K562 (cell line): ENCODE data around the gene NAIF1. TPM values are rescaled to one million over a fixed set of nuclear protein-coding genes. Genes with fewer than 3 reads are reported as not detected.

Experiments
- BCL6 ChIP-seq: fragments of 250-450 bp; sonication (Bioruptor Pico); IDR thresholded peaks from 2 replicates; pipeline ENCODE4 v1.4.0; 2020
- ETS1 ChIP-seq: conservative IDR thresholded peaks from 2 replicates; pipeline ENCODE4 v1.6.1; 2011; ENCODE audit warnings: low read depth, mild to moderate bottlenecking, low read length; ENCODE audit not compliant: control insufficient read depth
- SMARCA5 ChIP-seq: fragments of 450-650 bp; IDR thresholded peaks from 2 replicates; pipeline ENCODE4 v1.6.1; 2016
- SRSF9 ChIP-seq: fragments of 200-400 bp; formaldehyde crosslinking; IDR thresholded peaks from 2 replicates; pipeline ENCODE4 v1.6.1; 2017; ENCODE audit warnings: low read depth, low read length, borderline replicate concordance
- ZBTB33 ChIP-seq: sonication (generic); formaldehyde crosslinking; IDR thresholded peaks from 2 replicates; pipeline ENCODE4 v1.8.1; 2023; ENCODE audit warnings: mild to moderate bottlenecking, missing genetic modification reagents
- ZNF124 ChIP-seq: sonication (generic); formaldehyde crosslinking; IDR thresholded peaks from 2 replicates; pipeline ENCODE4 v1.8.1; 2022; ENCODE audit warnings: missing genetic modification reagents
- polyA plus RNA-seq, 8 experiments: library from polyadenylated mRNA; depleted of rRNA in 4 of 8; stranded (reverse) in 5 of 8; unstranded in 3 of 8; fragments of >200 nt; fragmentation: Nextera tagmentation in 2 of 8; fragmentation: Illumina TruSeq in 1 of 8; extraction: Ambion mirVana in 2 of 8; extraction: Trizol in 1 of 8; gene quantifications; 2 replicates each; pipeline versions ENCODE4 v1.2.1 to v1.2.3, GENCODE V29; 2011 to 2014; ENCODE audit warnings: inconsistent platforms in 1 of 8, missing spikeins in 1 of 8
- total RNA-seq, 7 experiments: library from RNA; depleted of rRNA in 6 of 7; stranded (reverse); fragments of >200 nt in 6 of 7; fragmentation: Illumina TruSeq in 2 of 7; extraction: Trizol in 2 of 7; gene quantifications; 2 replicates each; pipeline versions ENCODE4 v1.2.1 to v1.2.3, GENCODE V29; 2011 to 2021; ENCODE audit warnings: low replicate concordance in 1 of 7
- TF ChIP-seq, protein P1 (sequence below), 2 experiments: fragments of 450-650 bp in 1 of 2; sonication (generic) in 1 of 2; formaldehyde crosslinking in 1 of 2; IDR thresholded peaks; 2 replicates each; pipeline versions ENCODE4 v1.7.1 to v1.9.0; 2016 to 2022; ENCODE audit warnings: inconsistent platforms in 1 of 2, mild to moderate bottlenecking in 1 of 2, missing genetic modification reagents in 1 of 2
- TF ChIP-seq, protein P2 (sequence below): fragments of 450-650 bp; IDR thresholded peaks from one replicate; pipeline ENCODE4 v1.6.1; 2018; ENCODE audit warnings: mild to moderate bottlenecking, moderate library complexity; ENCODE audit not compliant: partially characterized antibody
- TF ChIP-seq, protein P3 (sequence below), 3 experiments: IDR thresholded peaks in 2 of 3; conservative IDR thresholded peaks in 1 of 3; 2 replicates each; pipeline ENCODE4 v1.5.1; 2011 to 2012; ENCODE audit warnings: low read length in 3 of 3, mild to moderate bottlenecking in 3 of 3, control low read depth in 2 of 3, improper control_type of control experiment in 1 of 3, inconsistent platforms in 1 of 3, low read depth in 1 of 3, mixed read lengths in 1 of 3, moderate library complexity in 1 of 3; ENCODE audit not compliant: insufficient read depth in 2 of 3

NAIF1 gene
- total and polyA plus RNA-seq, 9 of the 15 experiments (the other 6 are each of a cell fraction or from before 2014, with no cell fraction given): 4.8 to 26.6 (median 17.2) TPM

- TF ChIP-seq ETS1 (peak; percentile 91), SMARCA5 (no peak), ZBTB33 (CRISPR knock-in tag) (no peak), BCL6 (CRISPR knock-in tag) (no peak), ZNF124 (no peak), SRSF9 (no peak)
- TF ChIP-seq, protein P1, sequence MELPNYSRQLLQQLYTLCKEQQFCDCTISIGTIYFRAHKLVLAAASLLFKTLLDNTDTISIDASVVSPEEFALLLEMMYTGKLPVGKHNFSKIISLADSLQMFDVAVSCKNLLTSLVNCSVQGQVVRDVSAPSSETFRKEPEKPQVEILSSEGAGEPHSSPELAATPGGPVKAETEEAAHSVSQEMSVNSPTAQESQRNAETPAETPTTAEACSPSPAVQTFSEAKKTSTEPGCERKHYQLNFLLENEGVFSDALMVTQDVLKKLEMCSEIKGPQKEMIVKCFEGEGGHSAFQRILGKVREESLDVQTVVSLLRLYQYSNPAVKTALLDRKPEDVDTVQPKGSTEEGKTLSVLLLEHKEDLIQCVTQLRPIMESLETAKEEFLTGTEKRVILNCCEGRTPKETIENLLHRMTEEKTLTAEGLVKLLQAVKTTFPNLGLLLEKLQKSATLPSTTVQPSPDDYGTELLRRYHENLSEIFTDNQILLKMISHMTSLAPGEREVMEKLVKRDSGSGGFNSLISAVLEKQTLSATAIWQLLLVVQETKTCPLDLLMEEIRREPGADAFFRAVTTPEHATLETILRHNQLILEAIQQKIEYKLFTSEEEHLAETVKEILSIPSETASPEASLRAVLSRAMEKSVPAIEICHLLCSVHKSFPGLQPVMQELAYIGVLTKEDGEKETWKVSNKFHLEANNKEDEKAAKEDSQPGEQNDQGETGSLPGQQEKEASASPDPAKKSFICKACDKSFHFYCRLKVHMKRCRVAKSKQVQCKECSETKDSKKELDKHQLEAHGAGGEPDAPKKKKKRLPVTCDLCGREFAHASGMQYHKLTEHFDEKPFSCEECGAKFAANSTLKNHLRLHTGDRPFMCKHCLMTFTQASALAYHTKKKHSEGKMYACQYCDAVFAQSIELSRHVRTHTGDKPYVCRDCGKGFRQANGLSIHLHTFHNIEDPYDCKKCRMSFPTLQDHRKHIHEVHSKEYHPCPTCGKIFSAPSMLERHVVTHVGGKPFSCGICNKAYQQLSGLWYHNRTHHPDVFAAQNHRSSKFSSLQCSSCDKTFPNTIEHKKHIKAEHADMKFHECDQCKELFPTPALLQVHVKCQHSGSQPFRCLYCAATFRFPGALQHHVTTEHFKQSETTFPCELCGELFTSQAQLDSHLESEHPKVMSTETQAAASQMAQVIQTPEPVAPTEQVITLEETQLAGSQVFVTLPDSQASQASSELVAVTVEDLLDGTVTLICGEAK (IDR thresholded peaks at IDR 0.05): no peak
- TF ChIP-seq, protein P1 (CRISPR knock-in tag; IDR thresholded peaks at IDR 0.05): no peak
- TF ChIP-seq, protein P2, sequence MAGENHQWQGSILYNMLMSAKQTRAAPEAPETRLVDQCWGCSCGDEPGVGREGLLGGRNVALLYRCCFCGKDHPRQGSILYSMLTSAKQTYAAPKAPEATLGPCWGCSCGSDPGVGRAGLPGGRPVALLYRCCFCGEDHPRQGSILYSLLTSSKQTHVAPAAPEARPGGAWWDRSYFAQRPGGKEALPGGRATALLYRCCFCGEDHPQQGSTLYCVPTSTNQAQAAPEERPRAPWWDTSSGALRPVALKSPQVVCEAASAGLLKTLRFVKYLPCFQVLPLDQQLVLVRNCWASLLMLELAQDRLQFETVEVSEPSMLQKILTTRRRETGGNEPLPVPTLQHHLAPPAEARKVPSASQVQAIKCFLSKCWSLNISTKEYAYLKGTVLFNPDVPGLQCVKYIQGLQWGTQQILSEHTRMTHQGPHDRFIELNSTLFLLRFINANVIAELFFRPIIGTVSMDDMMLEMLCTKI: no peak
- TF ChIP-seq, protein P3, sequence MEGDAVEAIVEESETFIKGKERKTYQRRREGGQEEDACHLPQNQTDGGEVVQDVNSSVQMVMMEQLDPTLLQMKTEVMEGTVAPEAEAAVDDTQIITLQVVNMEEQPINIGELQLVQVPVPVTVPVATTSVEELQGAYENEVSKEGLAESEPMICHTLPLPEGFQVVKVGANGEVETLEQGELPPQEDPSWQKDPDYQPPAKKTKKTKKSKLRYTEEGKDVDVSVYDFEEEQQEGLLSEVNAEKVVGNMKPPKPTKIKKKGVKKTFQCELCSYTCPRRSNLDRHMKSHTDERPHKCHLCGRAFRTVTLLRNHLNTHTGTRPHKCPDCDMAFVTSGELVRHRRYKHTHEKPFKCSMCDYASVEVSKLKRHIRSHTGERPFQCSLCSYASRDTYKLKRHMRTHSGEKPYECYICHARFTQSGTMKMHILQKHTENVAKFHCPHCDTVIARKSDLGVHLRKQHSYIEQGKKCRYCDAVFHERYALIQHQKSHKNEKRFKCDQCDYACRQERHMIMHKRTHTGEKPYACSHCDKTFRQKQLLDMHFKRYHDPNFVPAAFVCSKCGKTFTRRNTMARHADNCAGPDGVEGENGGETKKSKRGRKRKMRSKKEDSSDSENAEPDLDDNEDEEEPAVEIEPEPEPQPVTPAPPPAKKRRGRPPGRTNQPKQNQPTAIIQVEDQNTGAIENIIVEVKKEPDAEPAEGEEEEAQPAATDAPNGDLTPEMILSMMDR (IDR thresholded peaks at IDR 0.05 in 2 of 3, conservative IDR thresholded peaks at IDR 0.05 in 1 of 3; ENCODE audit: insufficient read depth in 2 of 3, low read depth in 1 of 3, low read length in 3 of 3): no peak
Measured at GRCh38 chr9:128115187-128116103, 48.3 kb upstream of the NAIF1 start (continued).
